Stimulated activated naive CD8-positive, alpha-beta T cell treated with anti-CD3 and anti-CD28 coated beads, Interleukin-15, Interleukin-2, amounts not matched to agents 100 ng/mL and 50 ng/mL, for 24 hours (primary cell): ENCODE results near the gene PHLPP1.

Source experiments
- H3K27ac Mint-ChIP-seq: one replicate; pipeline ENCODE4 v1.8.0; 2021; ENCODE audit warnings: mild to moderate bottlenecking, mixed read lengths
- H3K27me3 Mint-ChIP-seq: one replicate; pipeline ENCODE4 v1.8.0; 2021; ENCODE audit warnings: mixed read lengths
- H3K36me3 Mint-ChIP-seq: one replicate; pipeline ENCODE4 v1.8.0; 2021; ENCODE audit warnings: low read depth, mixed read lengths
- H3K4me1 Mint-ChIP-seq: one replicate; pipeline ENCODE4 v1.8.0; 2021; ENCODE audit warnings: low read depth, mixed read lengths
- H3K4me3 Mint-ChIP-seq: one replicate; pipeline ENCODE4 v1.8.0; 2021; ENCODE audit warnings: mild to moderate bottlenecking, mixed read lengths
- H3K9me3 Mint-ChIP-seq: one replicate; pipeline ENCODE4 v1.8.0; 2021; ENCODE audit warnings: mixed read lengths

PHLPP1 gene

DNA sequence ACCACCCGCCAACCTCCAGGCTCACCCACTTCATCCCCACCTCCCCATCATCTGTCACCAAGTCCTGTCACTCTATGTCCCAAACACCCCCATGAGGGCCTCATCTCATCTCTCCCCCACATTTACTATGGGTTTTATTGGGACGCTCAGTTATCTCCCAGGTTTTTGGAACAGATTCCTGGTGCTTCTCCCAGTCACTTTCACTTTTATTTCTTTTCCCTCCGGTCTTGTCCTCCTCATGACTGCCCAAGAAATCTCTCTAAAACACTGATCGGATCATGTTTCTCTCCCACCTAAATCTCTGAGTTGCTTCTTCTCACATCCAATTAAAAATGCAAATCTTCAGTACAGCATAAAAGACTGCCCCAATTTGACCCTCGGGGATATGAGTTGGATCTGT, 273.1 kb downstream of the PHLPP1 start:
- Mint-ChIP-seq H3K27me3 (peaks cover under 1% of the 10 kb centered on the region), H3K4me1 (no peaks in the 10 kb centered on the region), H3K9me3 (no peaks in the 10 kb centered on the region), H3K4me3 (no peak overlapping the region), H3K36me3 (no peaks in the 10 kb centered on the region), H3K27ac (no peak overlapping the region)

DNA sequence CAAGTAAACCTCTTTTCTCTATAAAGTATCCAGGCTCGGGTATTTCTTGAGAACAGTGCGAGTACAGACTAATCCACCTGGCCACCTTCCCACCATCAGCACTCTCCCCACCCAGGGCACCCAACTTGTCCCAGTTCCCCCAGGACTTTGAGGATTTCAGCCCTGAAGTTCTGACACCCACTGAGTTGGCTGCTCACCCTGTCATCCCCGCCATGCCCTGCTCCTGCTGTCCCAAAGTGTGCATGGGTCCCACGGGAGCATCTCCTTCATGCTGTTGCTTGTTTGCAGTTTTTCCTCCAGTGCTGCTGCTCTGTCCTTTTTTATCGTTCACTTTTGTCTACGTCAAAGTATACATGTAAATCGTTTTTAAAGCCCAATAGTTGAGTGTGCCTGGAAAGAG, 273.9 kb downstream of the PHLPP1 start:
- Mint-ChIP-seq H3K27ac (no peak overlapping the region), H3K4me1 (no peaks in the 10 kb centered on the region), H3K4me3 (no peak overlapping the region), H3K27me3 (peaks cover 5% of the 10 kb centered on the region), H3K9me3 (no peaks in the 10 kb centered on the region), H3K36me3 (no peaks in the 10 kb centered on the region)

DNA sequence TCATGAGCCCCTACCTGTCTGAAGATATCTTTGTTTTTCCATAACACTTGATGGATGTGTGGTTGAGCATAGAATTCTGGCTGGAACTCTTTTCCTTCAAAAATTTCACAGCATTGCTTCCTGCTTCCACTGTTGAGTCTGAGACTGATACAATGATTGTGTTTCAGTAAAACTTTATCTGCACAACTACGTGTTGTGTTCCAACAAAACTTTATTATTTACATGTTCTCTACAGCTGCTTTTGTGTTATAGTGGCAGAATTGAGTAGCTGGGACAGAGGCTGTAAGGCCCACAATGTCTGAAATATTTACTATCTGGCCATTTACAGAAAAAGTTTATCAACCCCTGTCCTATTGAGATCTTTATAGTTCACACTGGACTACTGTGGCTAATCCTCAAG, 275.3 kb downstream of the PHLPP1 start:
- Mint-ChIP-seq H3K27me3 (peaks cover 5% of the 10 kb centered on the region), H3K9me3 (no peaks in the 10 kb centered on the region), H3K27ac (no peak overlapping the region), H3K4me3 (no peak overlapping the region), H3K4me1 (no peaks in the 10 kb centered on the region), H3K36me3 (no peaks in the 10 kb centered on the region)

DNA sequence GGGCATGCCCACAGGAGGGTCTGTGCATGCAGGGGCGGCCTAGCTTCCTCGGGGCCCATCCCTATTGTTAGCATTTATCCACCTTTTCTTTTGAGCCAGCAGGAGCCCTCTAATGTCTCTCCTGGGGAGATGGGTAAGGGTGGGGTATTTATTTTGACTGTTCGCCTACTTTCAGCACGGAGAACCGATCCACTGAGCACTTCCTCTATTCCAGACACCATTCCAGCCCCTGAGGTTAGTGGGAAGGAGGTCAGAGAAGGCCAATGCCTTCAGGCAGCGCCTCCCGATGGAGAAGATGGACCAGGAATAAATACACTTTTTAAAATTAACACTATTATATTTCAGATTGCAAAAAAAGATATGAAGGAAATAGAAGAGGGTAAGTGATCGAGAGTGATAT, 276.0 kb downstream of the PHLPP1 start:
- H3K36me3 Mint-ChIP-seq: no peaks in the 10 kb centered on the region
- H3K27me3 Mint-ChIP-seq: peaks cover 5% of the 10 kb centered on the region
- no peaks in the 10 kb centered on the region for H3K4me1 Mint-ChIP-seq
- no peak overlapping the region for H3K4me3 Mint-ChIP-seq
- no peaks in the 10 kb centered on the region for H3K9me3 Mint-ChIP-seq
- H3K27ac Mint-ChIP-seq: no peak overlapping the region

DNA sequence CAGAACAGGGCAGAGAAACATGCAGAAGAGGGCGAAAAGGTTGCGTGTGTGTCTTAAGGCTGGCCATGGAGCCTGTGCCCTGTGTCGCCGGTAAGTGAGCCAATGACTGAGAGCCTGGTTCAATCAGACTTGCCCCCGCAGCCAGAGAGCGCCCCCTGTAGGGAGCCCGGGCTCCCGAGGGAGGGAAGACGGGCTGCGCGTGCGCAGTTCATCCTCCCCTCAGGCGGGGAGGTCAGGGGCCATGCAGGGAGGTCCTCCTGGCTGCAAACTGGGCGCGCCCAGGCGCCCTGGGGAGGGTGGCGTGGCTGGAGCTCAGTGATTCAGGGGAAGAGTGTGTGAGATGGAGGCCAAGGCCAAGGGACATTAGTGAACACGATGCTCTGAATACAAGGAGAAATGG, 276.6 kb downstream of the PHLPP1 start:
- Mint-ChIP-seq H3K27ac (no peak overlapping the region), H3K9me3 (no peaks in the 10 kb centered on the region), H3K27me3 (peaks cover 5% of the 10 kb centered on the region), H3K4me1 (no peaks in the 10 kb centered on the region), H3K36me3 (no peaks in the 10 kb centered on the region), H3K4me3 (no peak overlapping the region)

DNA sequence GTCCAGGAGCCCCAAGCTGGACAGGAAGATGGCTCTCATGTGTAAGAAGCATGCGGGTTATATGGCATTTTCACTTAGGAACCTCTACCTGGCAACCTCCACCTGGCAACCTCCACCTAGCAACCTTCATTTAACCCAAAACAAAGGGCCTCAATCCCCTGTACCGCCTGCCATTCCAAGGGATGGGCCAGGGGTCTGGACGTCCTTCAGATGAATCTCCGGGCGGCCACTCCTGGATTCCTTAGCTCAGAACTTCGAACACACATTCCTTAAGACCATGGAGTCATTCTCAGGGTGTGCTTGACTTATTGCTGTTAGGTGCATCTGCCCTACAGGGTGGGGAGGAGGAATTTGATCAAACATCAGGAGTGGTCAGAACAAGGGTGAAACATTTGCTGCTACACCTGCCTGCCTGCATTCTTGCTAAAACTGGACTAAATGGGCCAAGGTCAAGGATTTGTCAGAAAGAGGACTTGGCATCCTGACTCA, 277.6 kb downstream of the PHLPP1 start:
- Mint-ChIP-seq H3K4me3 (no peak overlapping the region), H3K36me3 (no peaks in the 10 kb centered on the region), H3K27ac (no peak overlapping the region)

DNA sequence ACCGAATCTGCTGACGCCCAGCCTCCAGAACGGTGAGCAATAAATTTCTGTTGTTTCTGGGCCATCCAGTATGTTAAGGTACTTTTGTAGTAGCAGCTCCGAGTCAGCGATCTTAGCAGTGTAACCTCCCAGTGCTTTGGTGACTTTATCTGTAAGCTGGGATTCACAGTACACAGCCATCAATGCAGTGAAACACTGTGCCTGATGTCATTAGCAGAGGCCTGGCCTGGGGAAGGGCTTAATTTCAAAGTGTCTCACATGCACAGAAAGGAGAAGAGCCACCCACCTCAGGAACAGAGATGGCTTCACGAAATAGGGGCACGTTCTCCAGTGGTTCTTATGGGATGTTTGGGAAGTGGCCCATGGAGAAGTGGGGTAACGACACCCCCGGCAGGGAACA, 281.2 kb downstream of the PHLPP1 start:
- no peak overlapping the region for H3K4me3 Mint-ChIP-seq
- no peaks in the 10 kb centered on the region for H3K9me3 Mint-ChIP-seq
- H3K27ac Mint-ChIP-seq: no peak overlapping the region
- no peaks in the 10 kb centered on the region for H3K4me1 Mint-ChIP-seq
- no peaks in the 10 kb centered on the region for H3K36me3 Mint-ChIP-seq
- H3K27me3 Mint-ChIP-seq: peaks cover 5% of the 10 kb centered on the region

More for the DNA sequence above, 277.6 kb downstream of the PHLPP1 start:
- Mint-ChIP-seq H3K4me1 (no peaks in the 10 kb centered on the region), H3K27me3 (peaks cover 5% of the 10 kb centered on the region), H3K9me3 (no peaks in the 10 kb centered on the region)

DNA sequence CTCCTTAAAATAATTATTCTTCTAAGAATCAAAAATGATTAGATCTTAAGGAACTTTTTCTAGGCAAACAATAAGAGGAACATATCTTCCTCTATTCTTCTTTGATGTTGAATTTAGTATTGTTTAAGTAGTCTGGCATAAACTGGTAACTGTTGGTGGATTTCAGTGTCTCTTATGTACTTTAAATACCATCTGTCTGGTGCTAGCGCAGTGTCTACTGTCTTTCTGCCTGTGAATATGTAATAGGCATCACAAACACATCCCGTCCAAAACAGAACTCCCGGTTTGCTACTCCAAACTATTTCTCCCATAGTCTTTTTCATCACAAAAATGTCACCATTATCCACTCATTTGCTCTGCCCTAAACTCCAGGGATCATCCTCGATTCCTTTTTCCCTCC, 281.7 kb downstream of the PHLPP1 start:
- Mint-ChIP-seq H3K27me3 (peaks cover 5% of the 10 kb centered on the region), H3K9me3 (no peaks in the 10 kb centered on the region), H3K4me3 (no peak overlapping the region), H3K27ac (no peak overlapping the region), H3K4me1 (no peaks in the 10 kb centered on the region), H3K36me3 (no peaks in the 10 kb centered on the region)

DNA sequence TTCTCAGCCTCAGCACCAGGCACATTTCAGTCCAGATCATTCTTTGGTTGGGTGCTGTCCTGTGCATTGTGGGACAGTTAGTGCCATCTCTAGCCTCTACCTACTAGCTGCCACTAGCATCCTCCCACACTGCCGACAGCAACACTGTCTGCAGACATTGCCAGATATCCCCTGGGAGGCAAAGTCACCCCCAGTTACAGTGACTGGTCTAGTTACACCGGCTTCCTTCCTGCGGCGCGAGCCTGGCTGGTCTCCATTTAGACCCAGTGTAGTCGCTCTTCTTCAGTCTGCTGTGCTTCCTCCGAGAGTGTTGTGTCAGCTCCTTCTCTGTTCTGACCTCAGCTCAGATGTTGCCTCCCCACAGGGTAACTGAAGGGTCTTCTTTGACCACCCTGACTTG, 283.1 kb downstream of the PHLPP1 start:
- Mint-ChIP-seq H3K27me3 (peaks cover 5% of the 10 kb centered on the region), H3K27ac (no peak overlapping the region), H3K4me3 (no peak overlapping the region), H3K4me1 (no peaks in the 10 kb centered on the region), H3K36me3 (no peaks in the 10 kb centered on the region), H3K9me3 (no peaks in the 10 kb centered on the region)

DNA sequence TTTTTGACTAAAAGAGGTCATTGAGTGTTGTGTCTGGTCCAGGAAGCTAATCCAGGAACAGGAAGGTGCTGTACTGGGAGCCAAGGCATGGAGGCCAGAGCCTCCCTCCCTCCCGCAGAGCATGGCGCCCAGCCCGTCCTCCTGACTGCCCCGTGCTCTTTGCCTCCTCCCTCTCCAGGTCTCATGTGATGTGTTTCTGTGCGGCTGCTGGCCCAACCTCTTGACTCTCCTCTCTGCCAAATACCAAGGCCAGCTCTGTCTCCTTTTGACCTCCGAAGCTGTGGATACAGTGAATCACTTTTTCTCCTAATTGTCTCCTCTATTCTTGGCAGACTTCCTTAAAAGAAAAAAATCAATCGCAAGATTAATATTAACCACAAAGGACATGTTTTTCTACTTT, 284.1 kb downstream of the PHLPP1 start:
- no peaks in the 10 kb centered on the region for H3K9me3 Mint-ChIP-seq
- no peaks in the 10 kb centered on the region for H3K27me3 Mint-ChIP-seq
- H3K4me3 Mint-ChIP-seq: no peak overlapping the region
- no peaks in the 10 kb centered on the region for H3K4me1 Mint-ChIP-seq
- H3K27ac Mint-ChIP-seq: no peak overlapping the region
- H3K36me3 Mint-ChIP-seq: no peaks in the 10 kb centered on the region

DNA sequence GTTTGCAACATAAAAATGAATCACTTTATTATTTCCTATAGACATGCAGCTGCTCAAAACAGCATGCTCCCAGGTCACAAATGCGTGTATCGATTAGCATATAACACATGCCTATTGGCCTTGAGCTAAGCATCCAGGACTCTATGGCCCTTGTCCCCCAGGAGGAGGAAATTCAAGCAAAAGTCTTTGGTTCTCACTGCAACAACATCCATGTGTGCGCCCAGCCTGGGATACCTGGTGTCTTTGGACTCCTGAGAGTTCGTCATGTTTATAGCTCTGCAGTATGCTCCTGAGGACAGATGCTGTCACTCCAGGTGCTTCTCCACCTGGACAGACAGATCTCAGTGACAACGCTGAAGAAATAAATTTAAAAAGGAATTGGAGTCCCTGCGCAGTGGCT, 284.6 kb downstream of the PHLPP1 start:
- no peaks in the 10 kb centered on the region for H3K9me3 Mint-ChIP-seq
- no peaks in the 10 kb centered on the region for H3K27me3 Mint-ChIP-seq
- no peak overlapping the region for H3K4me3 Mint-ChIP-seq
- no peaks in the 10 kb centered on the region for H3K4me1 Mint-ChIP-seq
- no peaks in the 10 kb centered on the region for H3K36me3 Mint-ChIP-seq
- no peak overlapping the region for H3K27ac Mint-ChIP-seq

DNA sequence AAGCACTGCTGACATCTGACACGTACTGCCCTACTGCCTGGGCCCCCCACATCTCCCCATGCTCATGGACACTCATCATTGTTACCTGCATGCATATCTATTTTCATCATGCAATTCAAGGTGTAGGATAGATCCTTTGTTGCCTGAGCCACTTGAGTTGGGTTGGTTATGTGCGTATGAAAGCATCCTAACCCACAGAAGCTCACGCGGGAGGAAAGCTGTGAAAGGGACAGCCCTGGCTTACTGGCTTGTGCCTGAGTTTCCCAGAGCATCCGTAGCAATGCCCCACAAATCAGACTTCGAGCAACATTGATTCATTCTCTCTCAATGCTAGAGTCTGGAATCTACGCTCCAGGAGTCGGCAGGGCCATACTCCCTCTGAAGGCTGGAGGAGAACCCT, 285.5 kb downstream of the PHLPP1 start:
- H3K27ac Mint-ChIP-seq: no peak overlapping the region
- no peaks in the 10 kb centered on the region for H3K9me3 Mint-ChIP-seq
- H3K27me3 Mint-ChIP-seq: no peaks in the 10 kb centered on the region
- H3K4me3 Mint-ChIP-seq: no peak overlapping the region
- no peaks in the 10 kb centered on the region for H3K36me3 Mint-ChIP-seq
- no peaks in the 10 kb centered on the region for H3K4me1 Mint-ChIP-seq

DNA sequence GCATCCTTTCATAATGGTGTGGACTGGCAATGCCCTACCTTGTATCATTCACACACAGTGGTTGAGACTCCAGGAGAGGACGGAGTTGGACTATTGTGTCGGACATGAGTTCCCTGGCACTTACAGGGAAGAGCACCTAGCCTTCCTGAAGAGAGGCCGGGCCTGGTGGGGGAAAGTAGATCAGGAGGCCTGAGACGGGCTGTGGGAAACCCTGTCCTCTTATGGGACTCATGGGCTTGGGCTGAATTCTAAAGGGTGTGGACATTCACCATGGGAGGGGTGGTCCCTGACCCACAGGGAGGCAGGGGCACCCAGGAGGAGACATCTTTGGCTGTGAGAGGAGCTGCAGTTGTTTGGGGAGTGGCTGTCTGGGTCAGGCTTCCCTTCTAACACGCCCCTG, 286.5 kb downstream of the PHLPP1 start:
- H3K27ac Mint-ChIP-seq: no peak overlapping the region
- H3K36me3 Mint-ChIP-seq: no peaks in the 10 kb centered on the region

DNA sequence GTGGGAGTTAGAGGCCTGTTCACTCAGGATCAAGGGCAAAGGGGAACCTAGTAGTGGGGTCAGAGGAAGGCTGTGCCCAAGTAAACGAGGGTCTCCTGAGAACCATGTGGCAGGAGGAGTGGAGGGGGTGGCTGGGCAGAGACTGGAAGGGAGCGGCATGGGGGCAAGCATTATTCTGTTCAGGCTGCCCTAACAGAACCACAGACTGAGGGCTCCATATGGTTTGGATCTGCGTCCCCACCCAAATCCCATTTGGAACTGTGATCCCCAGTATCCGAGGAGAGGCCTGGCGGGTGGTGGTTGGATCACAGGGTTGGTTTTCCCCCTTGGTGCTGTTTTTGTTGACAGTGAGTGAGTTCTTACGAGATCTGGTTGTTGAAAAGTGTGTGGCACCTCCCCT, 287.0 kb downstream of the PHLPP1 start:
- H3K4me1 Mint-ChIP-seq: no peaks in the 10 kb centered on the region
- H3K36me3 Mint-ChIP-seq: no peaks in the 10 kb centered on the region
- no peaks in the 10 kb centered on the region for H3K9me3 Mint-ChIP-seq
- no peak overlapping the region for H3K4me3 Mint-ChIP-seq
- no peaks in the 10 kb centered on the region for H3K27me3 Mint-ChIP-seq
- H3K27ac Mint-ChIP-seq: no peak overlapping the region

More for the DNA sequence above, 286.5 kb downstream of the PHLPP1 start:
- no peaks in the 10 kb centered on the region for H3K4me1 Mint-ChIP-seq
- no peaks in the 10 kb centered on the region for H3K9me3 Mint-ChIP-seq
- no peaks in the 10 kb centered on the region for H3K27me3 Mint-ChIP-seq
- H3K4me3 Mint-ChIP-seq: no peak overlapping the region

DNA sequence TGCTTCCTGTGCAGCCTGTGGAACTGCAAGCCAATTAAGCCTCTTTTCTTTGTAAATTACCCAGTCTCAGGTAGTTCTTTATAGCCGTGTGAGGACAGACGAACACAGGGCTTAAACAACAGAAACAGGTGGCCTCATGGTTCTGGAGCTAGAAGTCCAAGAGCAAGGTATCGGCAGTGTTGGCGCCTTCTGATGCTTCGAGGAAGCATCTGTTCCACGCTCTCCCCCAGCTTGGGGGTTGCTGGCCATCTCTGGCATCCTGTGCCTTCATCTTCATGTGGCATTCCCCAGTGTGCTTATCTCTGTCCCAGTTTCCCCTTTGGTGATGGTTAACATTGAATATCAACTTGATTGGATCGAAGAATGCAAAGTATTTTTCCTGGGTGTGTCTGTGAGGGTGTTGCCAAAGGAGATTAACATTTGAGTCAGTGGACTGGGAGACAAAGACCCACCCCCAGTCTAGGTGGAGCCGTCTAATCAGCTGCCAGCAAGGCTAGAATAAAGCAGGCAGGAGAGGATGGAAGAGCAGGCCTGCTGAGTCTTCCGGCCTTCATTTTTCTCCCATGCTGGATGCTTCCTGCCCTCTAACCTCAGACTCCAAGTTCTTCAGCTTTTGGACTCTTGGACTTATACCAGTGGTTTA, 287.6 kb downstream of the PHLPP1 start:
- no peak overlapping the region for H3K27ac Mint-ChIP-seq
- no peaks in the 10 kb centered on the region for H3K9me3 Mint-ChIP-seq
- H3K27me3 Mint-ChIP-seq: no peaks in the 10 kb centered on the region
- H3K36me3 Mint-ChIP-seq: no peaks in the 10 kb centered on the region
- H3K4me1 Mint-ChIP-seq: no peaks in the 10 kb centered on the region
- no peak overlapping the region for H3K4me3 Mint-ChIP-seq

DNA sequence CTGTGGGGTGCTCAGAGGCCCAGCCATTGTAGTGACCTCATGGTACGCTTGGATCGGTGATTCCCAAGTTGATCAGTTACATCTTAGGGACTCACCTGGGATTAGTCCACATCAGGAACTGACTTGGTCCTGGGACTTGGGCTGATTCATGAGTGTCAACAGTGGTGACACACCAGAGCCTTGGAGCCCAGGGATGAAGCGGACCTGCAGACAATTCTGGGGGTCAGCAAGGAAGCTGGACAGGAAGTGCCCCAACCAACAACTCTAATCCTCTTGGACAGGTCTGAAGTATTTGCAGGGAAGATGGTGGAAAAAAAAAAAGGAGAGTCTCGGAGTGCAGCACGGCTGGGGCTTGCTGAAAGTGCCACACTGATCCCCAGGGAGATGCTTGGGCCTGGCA, 288.6 kb downstream of the PHLPP1 start:
- H3K36me3 Mint-ChIP-seq: no peaks in the 10 kb centered on the region
- no peaks in the 10 kb centered on the region for H3K9me3 Mint-ChIP-seq
- no peak overlapping the region for H3K27ac Mint-ChIP-seq
- H3K4me1 Mint-ChIP-seq: no peaks in the 10 kb centered on the region
- H3K4me3 Mint-ChIP-seq: no peak overlapping the region
- no peaks in the 10 kb centered on the region for H3K27me3 Mint-ChIP-seq
